GM19099 (cell line): ENCODE measurements around the gene LATS2.

ENCODE experiments used
- POLR2A ChIP-seq: IDR thresholded peaks from 3 replicates; pipeline ENCODE4 v1.6.1; 2011; ENCODE audit warnings: low read depth; ENCODE audit not compliant: insufficient read length; ENCODE audit errors: extremely low read depth

LATS2 gene

GRCh38 chr13:21000647-21001046 lies 60.7 kb downstream of the LATS2 start:
- TF ChIP-seq POLR2A, result no peak

- no peak for TF ChIP-seq POLR2A
Measured at GRCh38 chr13:20998649-20999415, 62.6 kb downstream of the LATS2 start.

GRCh38 chr13:20997301-20998161 lies 63.9 kb downstream of the LATS2 start:
- no peak for TF ChIP-seq POLR2A

GRCh38 chr13:20995245-20995838 lies 66.0 kb downstream of the LATS2 start:
- TF ChIP-seq POLR2A, result no peak

GRCh38 chr13:20994441-20994821 lies 67.0 kb downstream of the LATS2 start:
- no peak for TF ChIP-seq POLR2A

DNA sequence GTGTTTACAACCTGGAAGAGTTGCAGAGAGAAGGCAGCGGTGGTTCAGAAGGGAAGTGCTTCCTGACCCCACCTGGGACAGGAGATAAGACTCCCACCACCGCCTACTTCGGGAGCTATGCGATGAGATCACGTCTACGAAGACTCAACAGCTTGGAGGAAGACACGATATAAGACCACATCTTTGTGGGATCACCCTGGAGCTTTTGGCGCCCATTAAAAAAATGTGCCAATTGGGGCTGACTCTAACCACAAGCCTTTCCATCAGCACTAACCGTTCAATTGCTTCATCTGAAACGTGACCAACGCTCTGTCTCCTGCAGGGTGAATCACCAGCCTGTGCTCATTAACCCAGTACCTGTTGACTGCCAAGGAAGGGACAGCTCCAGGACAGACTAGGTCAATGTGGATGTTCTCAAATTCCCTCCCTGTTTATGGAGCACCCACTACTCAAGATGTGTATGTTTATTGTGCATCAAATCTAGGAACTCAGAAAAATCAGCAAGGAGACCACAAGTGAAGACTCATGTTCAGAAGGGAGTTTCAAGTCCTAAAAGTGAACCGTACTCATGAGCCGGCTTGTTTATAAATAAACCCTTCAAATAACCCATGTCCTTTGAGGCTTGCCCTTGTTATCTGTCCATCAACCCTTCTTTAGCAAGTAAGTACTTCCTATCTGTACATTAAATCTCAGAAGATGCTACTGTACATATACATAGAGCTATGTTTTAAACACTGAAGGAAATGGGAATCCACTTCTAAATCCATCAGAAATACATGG lies 67.5 kb downstream of the LATS2 start:
- no peak for TF ChIP-seq POLR2A

DNA sequence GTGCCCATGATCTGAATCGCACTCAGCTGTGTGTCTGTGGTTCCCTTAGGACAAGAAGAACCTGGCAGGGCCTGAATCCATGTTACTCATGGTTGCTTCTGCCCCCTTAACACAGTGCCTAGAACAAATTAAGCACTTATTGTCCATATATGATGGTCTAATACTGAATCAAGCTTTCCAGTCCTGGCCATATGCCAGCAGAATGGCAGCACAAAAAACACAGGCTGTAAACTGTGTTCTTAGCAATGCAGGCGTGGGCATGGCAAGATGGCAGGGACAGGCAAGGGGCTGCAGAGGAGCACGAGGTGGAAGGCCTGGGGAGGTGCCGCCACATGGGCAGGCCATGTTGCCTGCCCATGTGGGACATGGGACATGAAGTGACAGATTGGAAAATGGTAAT lies 68.2 kb downstream of the LATS2 start:
- no peak for TF ChIP-seq POLR2A

- TF ChIP-seq POLR2A, result no peak
Measured at GRCh38 chr13:20991741-20992520, 69.5 kb downstream of the LATS2 start.

GRCh38 chr13:20990910-20991525 lies 70.4 kb downstream of the LATS2 start:
- no peak for TF ChIP-seq POLR2A

DNA sequence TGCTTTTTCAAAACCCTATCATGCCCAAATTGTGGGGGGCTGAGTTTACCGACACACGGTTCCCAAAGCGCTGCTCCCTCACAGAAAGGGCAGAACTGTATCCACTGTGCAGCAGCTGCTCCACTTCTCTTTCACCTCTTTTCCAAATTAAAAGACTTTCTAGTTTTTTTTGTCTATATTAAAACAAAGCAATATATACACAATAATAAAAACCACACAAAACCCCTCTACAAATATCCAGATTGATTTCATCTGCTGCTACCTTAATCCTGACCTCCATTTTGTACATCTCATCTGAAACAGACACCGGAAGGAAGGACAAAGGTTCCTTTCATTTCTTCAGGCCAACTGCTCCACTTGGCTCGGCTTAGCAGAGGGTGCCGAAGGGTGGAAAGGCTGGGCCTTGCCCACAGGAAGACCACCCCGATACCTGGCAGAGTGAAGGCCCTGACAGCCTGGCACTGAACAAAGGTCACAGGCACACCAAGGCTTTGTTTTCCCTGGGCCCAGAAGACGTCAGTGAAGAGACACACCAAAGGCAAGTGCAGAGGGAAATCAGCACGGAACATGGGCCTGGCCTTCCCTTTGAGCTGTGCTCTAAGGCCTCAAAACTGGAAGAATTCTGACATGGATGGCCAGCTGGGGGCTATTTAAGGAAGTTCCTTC lies 71.6 kb downstream of the LATS2 start:
- no peak for TF ChIP-seq POLR2A

- TF ChIP-seq POLR2A, result no peak
Measured at GRCh38 chr13:20988909-20989655, 72.3 kb downstream of the LATS2 start.

GRCh38 chr13:20988033-20988908 lies 73.1 kb downstream of the LATS2 start:
- no peak for TF ChIP-seq POLR2A
